Kidney epithelial cell (primary cell): ENCODE measurements around the gene STX8. TPM values are rescaled to one million over a fixed set of nuclear protein-coding genes. Genes with fewer than 3 reads are reported as not detected.

Source experiments
- DNase-seq: peaks from one replicate; pipeline ENCODE4 v3.0.0-alpha.2; 2010; ENCODE audit warnings: low read depth
- H3K27me3 ChIP-seq: 2 replicates; pipeline ENCODE4 v1.6.0; 2011; ENCODE audit warnings: low read length; ENCODE audit not compliant: control insufficient read depth, insufficient read depth
- H3K36me3 ChIP-seq: 2 replicates; pipeline ENCODE4 v1.5.1; 2011; ENCODE audit warnings: low read length; ENCODE audit not compliant: control insufficient read depth, insufficient read depth
- H3K4me3 ChIP-seq: 2 replicates; pipeline ENCODE4 v1.5.1; 2011; ENCODE audit warnings: low read depth, mild to moderate bottlenecking, control low read depth, low read length
- total RNA-seq: library from RNA; depleted of rRNA; stranded (reverse); fragments of >200 nt; gene quantifications from 2 replicates; pipeline ENCODE4 v1.2.3, GENCODE V29; 2015
- TF ChIP-seq, protein P1 (sequence below): IDR thresholded peaks from 2 replicates; pipeline ENCODE4 v1.5.1; 2011; ENCODE audit warnings: mild to moderate bottlenecking, moderate library complexity, low read length, control low read depth, inconsistent platforms; ENCODE audit not compliant: insufficient read depth, poor library complexity, severe bottlenecking

The STX8 gene
- total RNA-seq, 1 donor from 2014 or later = 76.3 TPM

DNA sequence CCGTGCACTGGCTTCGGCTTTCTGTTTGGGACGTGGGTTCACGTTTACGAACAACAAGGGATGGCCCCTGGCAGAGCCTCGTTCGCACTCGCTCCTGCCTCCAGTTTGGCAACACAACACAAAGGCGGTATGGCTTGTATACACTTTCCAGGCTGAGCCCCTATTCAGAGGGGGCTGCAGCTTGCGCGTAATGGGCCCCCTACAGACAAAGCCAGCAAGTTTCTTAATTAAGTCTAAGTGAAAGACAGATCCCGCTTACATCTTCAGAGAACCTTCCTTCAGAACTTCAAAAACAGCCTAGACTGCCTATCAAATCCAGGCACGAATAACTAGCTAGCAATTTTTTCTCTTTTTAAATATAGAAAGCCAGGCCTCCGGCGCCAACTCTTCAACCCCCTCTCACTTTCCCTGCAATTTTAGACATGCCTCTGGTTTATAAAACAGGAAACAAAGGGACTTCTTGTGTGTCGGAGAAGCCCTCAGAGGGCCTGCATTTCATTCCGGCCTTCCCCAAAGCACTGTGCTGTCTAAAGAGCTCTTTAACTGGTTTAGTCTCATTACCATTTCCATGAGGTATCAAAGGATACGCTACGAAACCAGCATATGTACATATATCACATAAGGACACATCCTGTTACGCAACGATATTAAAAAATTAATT is 244.9 kb downstream of the STX8 start:
- TF ChIP-seq, protein P1, sequence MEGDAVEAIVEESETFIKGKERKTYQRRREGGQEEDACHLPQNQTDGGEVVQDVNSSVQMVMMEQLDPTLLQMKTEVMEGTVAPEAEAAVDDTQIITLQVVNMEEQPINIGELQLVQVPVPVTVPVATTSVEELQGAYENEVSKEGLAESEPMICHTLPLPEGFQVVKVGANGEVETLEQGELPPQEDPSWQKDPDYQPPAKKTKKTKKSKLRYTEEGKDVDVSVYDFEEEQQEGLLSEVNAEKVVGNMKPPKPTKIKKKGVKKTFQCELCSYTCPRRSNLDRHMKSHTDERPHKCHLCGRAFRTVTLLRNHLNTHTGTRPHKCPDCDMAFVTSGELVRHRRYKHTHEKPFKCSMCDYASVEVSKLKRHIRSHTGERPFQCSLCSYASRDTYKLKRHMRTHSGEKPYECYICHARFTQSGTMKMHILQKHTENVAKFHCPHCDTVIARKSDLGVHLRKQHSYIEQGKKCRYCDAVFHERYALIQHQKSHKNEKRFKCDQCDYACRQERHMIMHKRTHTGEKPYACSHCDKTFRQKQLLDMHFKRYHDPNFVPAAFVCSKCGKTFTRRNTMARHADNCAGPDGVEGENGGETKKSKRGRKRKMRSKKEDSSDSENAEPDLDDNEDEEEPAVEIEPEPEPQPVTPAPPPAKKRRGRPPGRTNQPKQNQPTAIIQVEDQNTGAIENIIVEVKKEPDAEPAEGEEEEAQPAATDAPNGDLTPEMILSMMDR = no peak
- Histone ChIP-seq H3K36me3 (no peaks in the 10 kb centered on the region), H3K4me3 (no peak overlapping the region), H3K27me3 (no peaks in the 10 kb centered on the region)
- DNase-seq = no peak

DNA sequence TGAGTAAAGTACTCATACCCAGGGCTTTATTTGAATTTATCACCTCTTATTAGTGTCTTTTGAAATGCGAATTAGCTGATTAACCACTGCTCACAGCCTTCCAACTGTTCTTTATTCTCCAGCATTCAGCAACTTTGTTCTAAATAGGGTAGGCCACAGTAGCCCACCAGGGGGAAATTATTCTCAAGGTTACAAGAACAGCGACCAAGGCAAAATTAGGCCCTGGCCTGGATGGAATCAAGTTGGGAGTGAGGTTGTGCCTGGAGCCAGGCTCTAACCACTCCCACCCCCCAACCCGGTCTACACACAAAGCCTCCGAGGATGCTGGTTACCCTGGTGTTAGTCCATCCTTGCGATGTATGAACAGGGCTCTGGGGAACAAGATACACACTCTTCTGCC is 245.5 kb downstream of the STX8 start:
- TF ChIP-seq, protein P1 = no peak

DNA sequence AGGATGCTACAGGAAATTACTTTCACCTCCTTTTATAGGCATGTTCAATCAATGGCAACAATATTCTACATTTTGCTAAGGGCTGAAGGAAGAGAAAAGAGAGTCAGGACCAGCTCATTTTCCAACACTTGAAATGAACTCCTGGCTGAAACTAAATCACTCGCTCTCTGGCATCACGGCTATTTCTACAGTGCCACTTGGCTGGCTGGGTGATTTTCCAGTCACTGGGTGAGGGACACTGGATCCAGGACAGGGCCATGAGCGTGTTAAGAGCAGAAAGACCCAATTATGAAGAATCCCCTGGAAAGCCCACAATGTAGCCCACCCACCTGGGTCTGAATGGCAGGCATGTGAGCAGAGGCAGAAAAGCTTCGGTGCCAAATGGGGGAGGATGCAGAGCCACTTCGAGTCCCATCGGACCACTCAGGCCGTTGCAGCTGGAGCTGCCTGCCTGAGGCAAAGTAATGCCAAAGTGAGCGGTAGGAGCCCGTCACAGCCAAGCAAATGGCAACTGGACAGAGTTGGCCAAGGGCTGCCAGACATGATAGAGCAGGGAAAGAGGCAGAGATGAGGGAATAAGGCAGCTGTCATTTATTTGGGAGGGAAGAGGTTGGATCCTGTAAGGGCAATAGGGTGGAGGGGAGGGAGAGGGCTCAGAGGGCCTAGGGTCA is 246.2 kb downstream of the STX8 start:
- DNase-seq = no peak
- no peaks in the 10 kb centered on the region for H3K27me3 ChIP-seq
- H3K36me3 ChIP-seq = no peaks in the 10 kb centered on the region
- TF ChIP-seq, protein P1 = no peak
- no peak overlapping the region for H3K4me3 ChIP-seq

More for the DNA sequence above, 245.5 kb downstream of the STX8 start:
- no peaks in the 10 kb centered on the region for H3K36me3 ChIP-seq
- DNase-seq = no peak
- H3K4me3 ChIP-seq = no peak overlapping the region
- no peaks in the 10 kb centered on the region for H3K27me3 ChIP-seq

DNA sequence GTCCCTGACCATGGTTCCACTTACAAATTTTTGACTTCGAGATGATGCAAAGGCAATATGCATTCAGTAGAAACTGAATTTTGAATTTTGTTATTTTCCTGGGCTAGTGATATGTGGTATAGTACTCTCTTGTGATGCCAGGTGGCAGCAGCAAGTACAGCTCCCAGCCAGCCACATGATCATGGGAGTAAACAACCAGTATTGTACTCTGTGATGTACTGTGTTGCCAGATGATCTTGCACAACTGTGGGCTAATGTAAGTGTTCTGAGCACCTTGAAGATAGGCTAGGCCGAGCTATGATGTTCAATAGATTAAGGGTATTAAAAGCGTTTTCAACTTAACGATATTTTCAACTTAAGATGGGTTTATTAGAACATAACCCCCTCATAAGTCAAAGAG is 250.8 kb downstream of the STX8 start:
- H3K27me3 ChIP-seq = no peaks in the 10 kb centered on the region
- H3K4me3 ChIP-seq = no peak overlapping the region
- no peaks in the 10 kb centered on the region for H3K36me3 ChIP-seq
- TF ChIP-seq, protein P1 = no peak
- DNase-seq = no peak

DNA sequence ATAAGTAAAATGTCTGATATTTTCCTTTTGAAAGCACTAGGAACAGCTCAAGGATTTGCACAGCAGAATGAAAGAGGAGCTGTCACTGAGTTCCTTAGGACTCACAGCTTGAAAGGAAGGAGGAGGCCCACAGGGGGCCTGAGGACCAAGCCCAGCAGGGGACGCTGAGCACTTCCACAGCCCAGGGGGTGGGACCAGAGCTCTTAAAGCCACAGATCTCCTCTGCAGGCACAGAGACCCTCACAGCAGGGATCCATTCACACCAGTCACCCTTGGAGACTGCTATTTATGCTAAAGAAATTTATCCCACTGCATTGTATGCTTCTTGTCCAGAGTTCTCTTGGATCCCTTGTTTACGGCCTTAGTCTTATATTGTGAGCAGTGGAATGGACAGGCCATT is 253.3 kb downstream of the STX8 start:
- TF ChIP-seq, protein P1 = no peak
- no peak for DNase-seq
- no peak overlapping the region for H3K4me3 ChIP-seq
- H3K36me3 ChIP-seq = no peaks in the 10 kb centered on the region
- H3K27me3 ChIP-seq = no peaks in the 10 kb centered on the region

DNA sequence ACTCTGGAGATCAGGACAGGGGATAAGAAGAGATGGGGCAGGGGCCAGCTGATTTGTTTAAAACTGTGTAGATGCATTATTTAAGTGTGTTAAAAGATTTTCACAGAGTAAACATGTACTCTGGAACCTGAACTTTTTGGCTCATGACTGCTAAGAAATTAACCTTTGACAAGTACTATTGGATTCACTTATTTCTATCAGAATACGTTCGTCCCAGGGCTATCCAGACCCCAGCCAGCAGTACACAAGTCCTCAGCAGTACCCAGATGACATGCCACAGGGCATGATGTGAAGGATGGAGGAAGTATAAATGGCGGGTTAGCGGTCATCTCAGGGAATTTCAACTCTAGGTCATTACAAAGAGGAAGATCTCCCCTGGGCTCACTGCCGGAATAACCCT is 253.7 kb downstream of the STX8 start:
- Histone ChIP-seq H3K27me3 (no peaks in the 10 kb centered on the region), H3K36me3 (no peaks in the 10 kb centered on the region), H3K4me3 (no peak overlapping the region)
- no peak for DNase-seq
- TF ChIP-seq, protein P1 = no peak
